ENCODE data around the gene OVAAL.

DNA sequence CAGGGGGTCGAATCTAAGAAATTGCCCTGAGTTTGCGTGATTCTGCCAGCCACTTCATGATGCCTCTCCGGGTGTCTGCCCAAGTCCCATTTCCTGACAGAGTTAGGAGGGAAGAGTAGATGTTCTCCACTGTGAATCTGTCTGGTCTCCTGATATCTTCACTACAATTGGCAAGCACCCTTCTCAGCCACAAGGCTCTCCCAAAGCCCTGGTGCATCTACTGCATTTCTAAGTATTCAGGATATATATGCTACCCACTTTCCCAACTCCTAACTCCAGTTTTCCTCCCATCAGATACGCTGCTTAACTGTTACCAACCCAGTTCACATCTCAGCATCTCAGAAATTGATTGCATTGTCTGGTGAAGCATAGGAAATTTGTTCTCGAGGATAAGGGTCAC lies 25.9 kb upstream of the OVAAL start:
- TF ChIP-seq TAF1 (IDR thresholded peaks at IDR 0.05; ENCODE audit: borderline replicate concordance, insufficient read depth, low read length) = no peak
- TF ChIP-seq, protein P1, sequence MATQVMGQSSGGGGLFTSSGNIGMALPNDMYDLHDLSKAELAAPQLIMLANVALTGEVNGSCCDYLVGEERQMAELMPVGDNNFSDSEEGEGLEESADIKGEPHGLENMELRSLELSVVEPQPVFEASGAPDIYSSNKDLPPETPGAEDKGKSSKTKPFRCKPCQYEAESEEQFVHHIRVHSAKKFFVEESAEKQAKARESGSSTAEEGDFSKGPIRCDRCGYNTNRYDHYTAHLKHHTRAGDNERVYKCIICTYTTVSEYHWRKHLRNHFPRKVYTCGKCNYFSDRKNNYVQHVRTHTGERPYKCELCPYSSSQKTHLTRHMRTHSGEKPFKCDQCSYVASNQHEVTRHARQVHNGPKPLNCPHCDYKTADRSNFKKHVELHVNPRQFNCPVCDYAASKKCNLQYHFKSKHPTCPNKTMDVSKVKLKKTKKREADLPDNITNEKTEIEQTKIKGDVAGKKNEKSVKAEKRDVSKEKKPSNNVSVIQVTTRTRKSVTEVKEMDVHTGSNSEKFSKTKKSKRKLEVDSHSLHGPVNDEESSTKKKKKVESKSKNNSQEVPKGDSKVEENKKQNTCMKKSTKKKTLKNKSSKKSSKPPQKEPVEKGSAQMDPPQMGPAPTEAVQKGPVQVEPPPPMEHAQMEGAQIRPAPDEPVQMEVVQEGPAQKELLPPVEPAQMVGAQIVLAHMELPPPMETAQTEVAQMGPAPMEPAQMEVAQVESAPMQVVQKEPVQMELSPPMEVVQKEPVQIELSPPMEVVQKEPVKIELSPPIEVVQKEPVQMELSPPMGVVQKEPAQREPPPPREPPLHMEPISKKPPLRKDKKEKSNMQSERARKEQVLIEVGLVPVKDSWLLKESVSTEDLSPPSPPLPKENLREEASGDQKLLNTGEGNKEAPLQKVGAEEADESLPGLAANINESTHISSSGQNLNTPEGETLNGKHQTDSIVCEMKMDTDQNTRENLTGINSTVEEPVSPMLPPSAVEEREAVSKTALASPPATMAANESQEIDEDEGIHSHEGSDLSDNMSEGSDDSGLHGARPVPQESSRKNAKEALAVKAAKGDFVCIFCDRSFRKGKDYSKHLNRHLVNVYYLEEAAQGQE (IDR thresholded peaks at IDR 0.05; ENCODE audit: insufficient read depth in 1 of 2, low read depth in 2 of 2, low read length in 2 of 2) = no peak
- no peak for TF ChIP-seq SIN3A (IDR thresholded peaks at IDR 0.05; ENCODE audit: borderline replicate concordance, insufficient read depth, low read length)
- no peak for TF ChIP-seq POLR2AphosphoS5 (IDR thresholded peaks at IDR 0.05; ENCODE audit: low read depth, low read length)
